ENCODE measurements around the gene SEMA6C. TPM values are rescaled to one million over a fixed set of nuclear protein-coding genes. Genes with fewer than 3 reads are reported as not detected.

The SEMA6C gene
- total RNA-seq, 1 experiment from 2014 or later, result 5.7 TPM

GRCh38 chr1:151165281-151165737 is 18.9 kb upstream of the SEMA6C start:
- no peaks in the 10 kb centered on the region for H3K9me3 ChIP-seq (ENCODE audit: control insufficient read depth, insufficient read depth, low read depth, low read length)
- H3K4me3 ChIP-seq (ENCODE audit: low read depth in 2 of 2, low read length in 2 of 2), result peak overlapping the region; percentile 83 to 92
- TSS peak; percentile 67 for BruUV-seq (replicated peaks)
- H3K27ac ChIP-seq (ENCODE audit: low read length), result peak overlapping the region; percentile 99
- peaks cover 16% of the 10 kb centered on the region for H3K4me1 ChIP-seq (ENCODE audit: control insufficient read depth, insufficient read depth, low read length)
- in situ Hi-C loops (cut with HindIII; ENCODE audit: low pct_unique_long_range_greater_than_20kb, low sequenced_read_pairs), result no loop called here
- ChIA-PET CTCF (interaction anchor here (0.5 to 1.1 kb wide), 3 partner anchors 10 to 188 kb away, joined by 3 to 5 read pairs (median 4); no protein-coding TSS in a partner anchor), POLR2A (interaction anchor here (0.5 kb wide), 2 partner anchors 44 to 487 kb away, joined by 3 to 5 read pairs; no protein-coding TSS in a partner anchor)
- intact Hi-C loops (cut with micrococcal nuclease; ENCODE audit: unreplicated experiment), result no loop called here
- H3K27me3 ChIP-seq (ENCODE audit: control insufficient read depth, insufficient read depth, low read length), result no peaks in the 10 kb centered on the region
- H3K36me3 ChIP-seq (ENCODE audit: control insufficient read depth, insufficient read depth, low read length), result peaks cover 9% of the 10 kb centered on the region
- ATAC-seq, result peak; percentile 61
- DNase-seq (ENCODE audit: low read depth, low spot score), result no peak
- TF ChIP-seq SIN3A (IDR thresholded peaks at IDR 0.05; ENCODE audit: borderline replicate concordance, insufficient read depth, low read depth, low read length), result no peak
- TF ChIP-seq POLR2AphosphoS5 (IDR thresholded peaks at IDR 0.05; ENCODE audit: low read depth, low read length), result no peak
- no peak for TF ChIP-seq REST (IDR thresholded peaks at IDR 0.05; ENCODE audit: insufficient read depth in 1 of 2, low read depth in 2 of 2, low read length in 1 of 2)
- TF ChIP-seq TCF7L2 (IDR thresholded peaks at IDR 0.05; ENCODE audit: low read depth, low read length), result no peak
- TF ChIP-seq CTCF (IDR thresholded peaks at IDR 0.05), result no peak

GRCh38 chr1:151164732-151165280 is 18.4 kb upstream of the SEMA6C start:
- in situ Hi-C loops (cut with HindIII; ENCODE audit: low pct_unique_long_range_greater_than_20kb, low sequenced_read_pairs) (no loop called here), intact Hi-C loops (cut with micrococcal nuclease; ENCODE audit: unreplicated experiment) (no loop called here)
- H3K27me3 ChIP-seq (ENCODE audit: control insufficient read depth, insufficient read depth, low read length), result no peaks in the 10 kb centered on the region
- peak overlapping the region; percentile 99 for H3K27ac ChIP-seq (ENCODE audit: low read length)
- peaks cover 9% of the 10 kb centered on the region for H3K36me3 ChIP-seq (ENCODE audit: control insufficient read depth, insufficient read depth, low read length)
- H3K4me3 ChIP-seq (ENCODE audit: low read depth in 2 of 2, low read length in 2 of 2), result peak overlapping the region; percentile 83 to 92
- BruUV-seq (replicated peaks), result no TSS peak
- H3K9me3 ChIP-seq (ENCODE audit: control insufficient read depth, insufficient read depth, low read depth, low read length), result no peaks in the 10 kb centered on the region
- ChIA-PET CTCF (interaction anchor here (0.5 to 1.1 kb wide), 3 partner anchors 9 to 188 kb away, joined by 3 to 5 read pairs (median 4); no protein-coding TSS in a partner anchor), POLR2A (interaction anchor here (0.5 kb wide), 1 partner anchor 44 kb away, joined by 5 read pairs; no protein-coding TSS in a partner anchor)
- H3K4me1 ChIP-seq (ENCODE audit: control insufficient read depth, insufficient read depth, low read length), result peaks cover 16% of the 10 kb centered on the region
- TF ChIP-seq REST (IDR thresholded peaks at IDR 0.05; ENCODE audit: insufficient read depth in 1 of 2, low read depth in 2 of 2, low read length in 1 of 2), result no peak
- TF ChIP-seq SIN3A (IDR thresholded peaks at IDR 0.05; ENCODE audit: borderline replicate concordance, insufficient read depth, low read depth, low read length), result no peak
- no peak for TF ChIP-seq CTCF (IDR thresholded peaks at IDR 0.05)
- no peak for TF ChIP-seq POLR2AphosphoS5 (IDR thresholded peaks at IDR 0.05; ENCODE audit: low read depth, low read length)
- no peak for TF ChIP-seq TCF7L2 (IDR thresholded peaks at IDR 0.05; ENCODE audit: low read depth, low read length)
- ATAC-seq, result no peak; the same call in 1 of the 2 replicates
- no peak for DNase-seq (ENCODE audit: low read depth, low spot score)
